NT2/D1 (cell line): ENCODE measurements around the gene PRR7.

Source experiments
- SUZ12 ChIP-seq: IDR thresholded peaks from 2 replicates; pipeline ENCODE4 v1.6.1; 2011; ENCODE audit not compliant: insufficient read length, insufficient read depth; ENCODE audit errors: extremely low read depth
- YY1 ChIP-seq: IDR thresholded peaks from 2 replicates; pipeline ENCODE4 v1.6.1; 2011; ENCODE audit not compliant: insufficient read length, insufficient read depth

- no peak for TF ChIP-seq YY1
- no peak for TF ChIP-seq SUZ12
These were observed 22.9 kb upstream of the PRR7 start for GRCh38 chr5:177423671-177424070.
